WI38 (cell line): ENCODE measurements around the gene ACADM.
"Not testable (repeated sequence)": the region's sequence is repeated elsewhere in the genome, so short reads cannot be mapped to it uniquely, and the experiment has no call there.

ENCODE experiments used
- H3K4me3 ChIP-seq: 2 replicates; pipeline ENCODE4 v1.5.1; 2011; ENCODE audit warnings: low read depth, mild to moderate bottlenecking, control low read depth, low read length
- TF ChIP-seq, protein P1 (sequence below): IDR thresholded peaks from 2 replicates; pipeline ENCODE4 v1.5.1; 2012; ENCODE audit warnings: low read depth, mild to moderate bottlenecking, control low read depth, low read length

The ACADM gene

DNA sequence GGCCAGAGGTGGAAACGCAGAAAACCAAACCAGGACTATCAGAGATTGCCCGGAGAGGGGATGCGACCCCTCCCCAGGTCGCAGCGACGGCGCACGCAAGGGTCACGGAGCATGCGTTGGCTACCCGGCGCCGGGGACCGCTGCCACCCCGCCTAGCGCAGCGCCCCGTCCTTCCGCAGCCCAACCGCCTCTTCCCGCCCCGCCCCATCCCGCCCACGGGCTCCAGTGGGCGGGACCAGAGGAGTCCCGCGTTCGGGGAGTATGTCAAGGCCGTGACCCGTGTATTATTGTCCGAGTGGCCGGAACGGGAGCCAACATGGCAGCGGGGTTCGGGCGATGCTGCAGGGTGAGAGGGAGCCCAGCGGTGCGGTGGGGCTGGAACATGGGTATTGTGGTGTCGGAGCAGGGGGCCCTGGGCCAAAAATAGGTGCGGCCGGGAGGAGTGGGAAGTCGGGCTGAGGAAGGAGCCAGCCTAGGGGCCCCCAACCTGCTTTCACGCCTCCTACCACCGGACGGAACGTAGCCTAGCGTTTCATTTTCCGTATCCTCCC lies at the start of gene ACADM:
Gene ACADM (plus strand): TSS at position 238 of the 551 bp plus-strand sequence. CDS start 79 bp downstream, at position 317.
- peak within 1 kb of the TSS; percentile 75 for H3K4me3 ChIP-seq
- TF ChIP-seq, protein P1, sequence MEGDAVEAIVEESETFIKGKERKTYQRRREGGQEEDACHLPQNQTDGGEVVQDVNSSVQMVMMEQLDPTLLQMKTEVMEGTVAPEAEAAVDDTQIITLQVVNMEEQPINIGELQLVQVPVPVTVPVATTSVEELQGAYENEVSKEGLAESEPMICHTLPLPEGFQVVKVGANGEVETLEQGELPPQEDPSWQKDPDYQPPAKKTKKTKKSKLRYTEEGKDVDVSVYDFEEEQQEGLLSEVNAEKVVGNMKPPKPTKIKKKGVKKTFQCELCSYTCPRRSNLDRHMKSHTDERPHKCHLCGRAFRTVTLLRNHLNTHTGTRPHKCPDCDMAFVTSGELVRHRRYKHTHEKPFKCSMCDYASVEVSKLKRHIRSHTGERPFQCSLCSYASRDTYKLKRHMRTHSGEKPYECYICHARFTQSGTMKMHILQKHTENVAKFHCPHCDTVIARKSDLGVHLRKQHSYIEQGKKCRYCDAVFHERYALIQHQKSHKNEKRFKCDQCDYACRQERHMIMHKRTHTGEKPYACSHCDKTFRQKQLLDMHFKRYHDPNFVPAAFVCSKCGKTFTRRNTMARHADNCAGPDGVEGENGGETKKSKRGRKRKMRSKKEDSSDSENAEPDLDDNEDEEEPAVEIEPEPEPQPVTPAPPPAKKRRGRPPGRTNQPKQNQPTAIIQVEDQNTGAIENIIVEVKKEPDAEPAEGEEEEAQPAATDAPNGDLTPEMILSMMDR: no peak

DNA sequence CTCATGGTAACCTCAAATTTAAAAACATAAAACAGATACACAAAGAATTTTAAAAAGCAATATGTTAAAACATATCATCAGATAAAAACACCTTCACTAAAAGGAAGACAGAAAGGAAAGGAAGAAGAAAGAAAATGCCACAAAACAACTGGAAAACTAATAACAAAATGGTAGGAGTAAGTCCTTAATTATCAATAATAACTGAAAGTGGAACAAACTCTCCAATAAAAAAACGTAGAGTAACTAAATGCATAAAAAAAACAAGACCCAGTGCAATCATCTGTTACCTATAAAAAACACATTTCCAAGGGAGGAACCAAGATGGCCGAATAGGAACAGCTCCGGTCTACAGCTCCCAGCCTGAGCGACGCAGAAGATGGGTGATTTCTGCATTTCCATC lies 47.1 kb upstream of the ACADM start:
- TF ChIP-seq, protein P1: no peak
- H3K4me3 ChIP-seq: no peak overlapping the region

DNA sequence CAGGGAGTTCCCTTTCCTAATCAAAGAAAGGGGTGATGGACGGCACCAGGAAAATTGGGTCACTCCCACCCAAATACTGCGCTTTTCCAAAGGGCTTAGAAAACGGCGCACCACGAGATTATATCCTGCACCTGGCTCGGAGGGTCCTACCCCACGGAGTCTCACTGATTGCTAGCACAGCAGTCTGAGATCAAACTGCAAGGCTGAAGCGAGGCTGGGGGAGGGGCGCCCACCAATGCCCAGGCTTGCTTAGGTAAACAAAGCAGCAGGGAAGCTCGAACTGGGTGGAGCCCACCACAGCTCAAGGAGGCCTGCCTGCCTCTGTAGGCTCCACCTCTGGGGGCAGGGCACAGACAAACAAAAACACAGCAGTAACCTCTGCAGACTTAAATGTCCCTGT lies 46.5 kb upstream of the ACADM start:
- H3K4me3 ChIP-seq: not testable (repeated sequence)

DNA sequence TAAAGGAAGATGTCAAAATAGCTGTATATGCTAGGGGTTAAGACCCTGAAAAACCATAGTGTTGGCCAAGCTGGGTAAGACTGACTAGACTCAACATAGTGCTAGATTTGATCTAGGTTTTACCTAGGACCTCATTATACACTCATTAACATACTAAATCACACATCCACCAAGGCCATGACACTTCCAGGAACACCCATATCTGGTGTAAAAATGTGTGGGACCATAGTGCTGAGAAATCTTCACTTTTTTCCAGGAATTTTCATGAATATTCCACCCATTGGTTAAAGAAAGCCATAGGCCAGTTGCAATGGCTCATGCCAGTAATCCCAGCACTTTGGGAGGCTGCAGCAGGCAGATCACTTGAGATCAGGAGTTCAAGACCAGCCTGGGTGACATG lies 34.0 kb upstream of the ACADM start:
- TF ChIP-seq, protein P1: no peak
- H3K4me3 ChIP-seq: no peak overlapping the region

DNA sequence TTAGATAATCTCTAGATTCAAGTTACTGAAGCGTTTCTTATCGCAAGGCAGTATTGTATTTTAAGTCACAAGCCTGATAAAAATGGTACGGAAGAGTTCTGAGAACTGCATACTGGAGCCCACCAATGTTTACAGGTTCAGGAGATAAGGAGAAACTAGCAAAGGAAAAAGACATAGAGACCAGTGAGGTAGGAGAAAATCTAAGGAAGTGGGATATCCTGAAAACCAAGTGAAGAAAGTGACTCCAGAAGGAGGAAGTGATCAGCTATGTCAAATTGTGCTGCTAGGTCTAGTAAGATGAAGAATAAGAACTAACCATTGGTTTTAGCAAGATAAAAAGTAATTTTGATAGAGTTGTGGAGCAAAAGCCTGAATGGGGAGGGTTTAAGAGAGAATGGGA lies 31.0 kb upstream of the ACADM start:
- H3K4me3 ChIP-seq: no peak overlapping the region
- TF ChIP-seq, protein P1: no peak

DNA sequence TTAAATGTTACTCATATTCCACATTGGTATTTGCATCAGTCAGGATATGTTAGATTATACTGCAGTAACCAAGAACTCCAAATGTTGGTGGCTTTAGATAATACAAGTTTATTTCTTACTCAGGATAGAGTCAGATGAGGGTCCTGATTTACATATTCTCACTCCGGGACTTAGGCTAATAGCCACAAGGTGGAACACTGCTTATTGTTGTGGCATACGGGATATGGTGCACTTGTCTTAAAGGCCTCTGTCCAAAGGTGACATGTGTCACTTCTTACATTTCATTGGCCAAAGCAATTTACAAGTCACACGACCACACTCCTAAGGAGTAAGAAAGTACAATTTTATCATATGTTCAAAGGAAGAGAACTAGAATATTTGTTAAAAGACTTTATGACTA lies 28.5 kb upstream of the ACADM start:
- TF ChIP-seq, protein P1: no peak
- no peak overlapping the region for H3K4me3 ChIP-seq

DNA sequence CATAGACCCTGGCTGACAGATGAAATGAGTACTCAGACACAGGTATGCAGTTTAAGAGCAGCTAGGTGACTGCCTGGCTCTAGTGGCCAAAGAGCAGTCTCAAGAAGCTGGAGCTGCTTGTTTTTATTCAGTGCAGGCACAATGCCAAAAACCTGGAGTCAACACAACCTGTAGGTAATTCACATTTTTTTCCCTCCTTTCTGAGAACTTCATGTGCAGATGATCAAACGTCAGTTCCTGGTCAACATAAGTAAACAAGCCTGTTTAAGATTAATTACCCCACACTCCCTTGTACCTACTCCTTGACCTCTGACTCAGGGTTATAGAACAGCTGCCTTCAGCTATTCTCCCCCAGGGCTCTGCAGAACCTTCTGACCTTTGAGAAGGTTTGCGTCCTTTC lies 17.3 kb upstream of the ACADM start:
- no peak overlapping the region for H3K4me3 ChIP-seq
- TF ChIP-seq, protein P1: no peak

DNA sequence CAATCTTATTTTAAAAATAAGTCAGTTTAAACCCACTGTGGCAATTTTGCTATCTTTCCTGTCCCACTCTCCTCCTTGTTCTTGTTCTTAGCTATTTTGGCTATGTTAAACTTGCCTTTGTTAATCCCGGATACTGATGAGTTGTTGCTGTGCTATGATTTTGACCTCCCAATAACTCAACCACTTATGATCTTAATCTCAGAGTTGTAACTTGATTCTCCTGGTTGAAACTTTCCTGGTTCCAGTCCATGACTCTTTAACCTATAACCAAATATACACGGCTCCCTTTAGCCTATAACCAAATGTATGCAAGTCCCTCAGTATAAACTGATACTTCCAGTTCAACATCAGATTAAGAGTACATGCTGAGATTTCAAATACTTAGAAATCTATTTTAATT lies 15.6 kb upstream of the ACADM start:
- H3K4me3 ChIP-seq: no peak overlapping the region
- TF ChIP-seq, protein P1: no peak
